NCI-H748 treated with DMSO at 0.1 percent for 48 hours (cell line): ENCODE results near the gene TCEAL4.

Experiments used
- DNase-seq: peaks from one replicate; lab custom pipeline; 2025; lab: John Stamatoyannopoulos, UW

The TCEAL4 gene

GRCh38 chrX:103585411-103586313 lies at the start of gene TCEAL4:
TCEAL4 (plus strand) TSS chrX:103585515; CDS start chrX:103586676, 1,161 bp downstream.
- peak; percentile 49 for DNase-seq

- DNase-seq = no peak
These were observed 49.2 kb upstream of the TCEAL4 start for GRCh38 chrX:103536071-103536470.

GRCh38 chrX:103536732-103537131 lies 48.6 kb upstream of the TCEAL4 start:
- DNase-seq = no peak

GRCh38 chrX:103537871-103538387 lies 47.4 kb upstream of the TCEAL4 start:
- no peak for DNase-seq

- no peak for DNase-seq
These were observed 46.6 kb upstream of the TCEAL4 start for GRCh38 chrX:103538728-103539127.

- no peak for DNase-seq
These were observed 45.6 kb upstream of the TCEAL4 start for GRCh38 chrX:103539695-103540094.

GRCh38 chrX:103540145-103540544 lies 45.2 kb upstream of the TCEAL4 start:
- DNase-seq = no peak

GRCh38 chrX:103549916-103550315 lies 35.4 kb upstream of the TCEAL4 start:
- DNase-seq = no peak

- DNase-seq = no peak
These were observed 34.8 kb upstream of the TCEAL4 start for GRCh38 chrX:103550415-103551051.

- no peak for DNase-seq
These were observed 33.1 kb upstream of the TCEAL4 start for GRCh38 chrX:103552236-103552635.

- no peak for DNase-seq
These were observed 30.5 kb upstream of the TCEAL4 start for GRCh38 chrX:103554687-103555424.

GRCh38 chrX:103556963-103557612 lies 28.2 kb upstream of the TCEAL4 start:
- no peak for DNase-seq

- DNase-seq = no peak
These were observed 25.1 kb upstream of the TCEAL4 start for GRCh38 chrX:103560256-103560655.

- DNase-seq = no peak
These were observed 22.5 kb upstream of the TCEAL4 start for GRCh38 chrX:103562801-103563200.

- no peak for DNase-seq
These were observed 20.1 kb upstream of the TCEAL4 start for GRCh38 chrX:103565197-103565596.

GRCh38 chrX:103565752-103566151 lies 19.6 kb upstream of the TCEAL4 start:
- no peak for DNase-seq

- DNase-seq = no peak
These were observed 14.2 kb upstream of the TCEAL4 start for GRCh38 chrX:103571121-103571520.

GRCh38 chrX:103571726-103572125 lies 13.6 kb upstream of the TCEAL4 start:
- no peak for DNase-seq

GRCh38 chrX:103573202-103573601 lies 12.1 kb upstream of the TCEAL4 start:
- DNase-seq = no peak

- DNase-seq = peak; percentile 32
These were observed 719 bp upstream of the TCEAL4 start for GRCh38 chrX:103584596-103584995.

GRCh38 chrX:103586314-103586646 lies 965 bp downstream of the TCEAL4 start:
- DNase-seq = no peak

- DNase-seq = no peak
These were observed 1.3 kb downstream of the TCEAL4 start for GRCh38 chrX:103586659-103587058.
